K562 (cell line): Measurements from ENCODE around the gene ARMH1. TPM values are rescaled to one million over a fixed set of nuclear protein-coding genes. Genes with fewer than 3 reads are reported as not detected.
A peak's percentile ranks its signal among the peaks of the same experiment; 100 is the strongest.

Experiments
- ATAC-seq: fragments of 200-7000 bp; cut with Tn5 transposase; 3 replicates; pipeline ENCODE4 v1.9.1; 2020; ENCODE audit warnings: moderate library complexity
- BruUV-seq: library from RNA; stranded (reverse); fragments of 400-500 nt; replicated peaks from 2 replicates; lab custom pipeline; 2021; lab: Mats Ljungman, UMichigan
- CTCF ChIA-PET: fragments of 300-600 bp; formaldehyde crosslinking; extraction: SDS; loops from one replicate; lab custom pipeline; 2021; ENCODE audit warnings: low intra/inter-chr PET ratio; lab: Yijun Ruan, JAX
- POLR2A ChIA-PET: fragments of 300-600, 350-650 bp; sonication (Branson Sonifier 250); formaldehyde crosslinking; extraction: SDS; loops from one replicate; lab custom pipeline; 2021; ENCODE audit warnings: antibody characterized with exemption, inconsistent platforms; lab: Yijun Ruan, JAX
- DNase-seq, 4 experiments: peaks; one replicate each; pipeline versions ENCODE4 v3.0.0 to v3.0.0-alpha.2; 2011 to 2018; ENCODE audit warnings: low spot score in 3 of 4, mixed read lengths in 3 of 4; ENCODE audit errors: extremely low read depth in 1 of 4
- FAIRE-seq: peaks from 2 replicates; lab custom pipeline; 2011; peaks lifted over from hg19 to GRCh38; lab: Jason Lieb, UNC
- H2AFZ ChIP-seq: 2 replicates; pipeline ENCODE4 v1.6.0; 2011; ENCODE audit warnings: low read depth, low read length, control low read depth, inconsistent platforms
- H3K27ac ChIP-seq: fragments of 200-600 bp; 3 replicates; pipeline ENCODE4 v1.8.0; 2011; ENCODE audit warnings: low read depth, mild to moderate bottlenecking, control low read depth, inconsistent platforms, low read length, moderate library complexity, mixed read lengths; ENCODE audit errors: extremely low read depth
- H3K27me3 ChIP-seq, 2 experiments: fragments of 300-600 bp in 1 of 2; 2 replicates in 1 of 2; 3 replicates in 1 of 2; pipeline versions ENCODE4 v1.6.0 to v1.8.0; 2011; ENCODE audit warnings: inconsistent platforms in 2 of 2, low read length in 2 of 2, mild to moderate bottlenecking in 1 of 2, mixed read lengths in 1 of 2, moderate library complexity in 1 of 2; ENCODE audit not compliant: control insufficient read depth in 2 of 2, insufficient read depth in 2 of 2
- H3K36me3 ChIP-seq: fragments of 300-600 bp; 3 replicates; pipeline ENCODE4 v1.8.0; 2011; ENCODE audit warnings: mild to moderate bottlenecking, low read length, inconsistent platforms; ENCODE audit not compliant: control insufficient read depth, insufficient read depth
- H3K4me1 ChIP-seq, 2 experiments: fragments of 200-600 bp in 1 of 2; replicated peaks in 1 of 2; 2 replicates in 1 of 2; 3 replicates in 1 of 2; pipeline versions ENCODE4 v1.5.1 to v1.8.0; 2011; ENCODE audit warnings: inconsistent platforms in 2 of 2, low read length in 2 of 2, mild to moderate bottlenecking in 1 of 2, mixed read lengths in 1 of 2, moderate library complexity in 1 of 2; ENCODE audit not compliant: control insufficient read depth in 2 of 2, insufficient read depth in 2 of 2
- H3K4me2 ChIP-seq: 2 replicates; pipeline ENCODE4 v1.6.1; 2011; ENCODE audit warnings: low read length, control low read depth, inconsistent platforms, mixed read lengths; ENCODE audit not compliant: insufficient read depth
- H3K4me3 ChIP-seq: fragments of 200-600 bp; sonication (generic), shearing (Covaris generic); 2 replicates; pipeline ENCODE4 v1.5.1; 2016; ENCODE audit warnings: control low read depth, inconsistent platforms
- H3K79me2 ChIP-seq: fragments of 200-600 bp; 3 replicates; pipeline ENCODE4 v1.8.0; 2011; ENCODE audit warnings: low read length, inconsistent platforms; ENCODE audit not compliant: control insufficient read depth, insufficient read depth
- H3K9ac ChIP-seq, 2 experiments: 2 replicates each; pipeline versions ENCODE4 v1.6.0 to v1.6.1; 2011; ENCODE audit warnings: low read depth in 2 of 2, low read length in 2 of 2, control low read depth in 1 of 2, inconsistent platforms in 1 of 2, mild to moderate bottlenecking in 1 of 2, mixed read lengths in 1 of 2; ENCODE audit not compliant: insufficient read depth in 1 of 2
- H3K9me1 ChIP-seq: one replicate; pipeline ENCODE4 v1.6.0; 2011; ENCODE audit warnings: inconsistent platforms, mild to moderate bottlenecking, low read length, moderate library complexity; ENCODE audit not compliant: control insufficient read depth, insufficient read depth
- H3K9me3 ChIP-seq: replicated peaks from 2 replicates; pipeline ENCODE4 v1.5.1; 2011; ENCODE audit warnings: low read depth, low read length, inconsistent platforms; ENCODE audit not compliant: control insufficient read depth, insufficient read depth
- H4K20me1 ChIP-seq: replicated peaks from 2 replicates; pipeline ENCODE4 v1.6.1; 2011; ENCODE audit warnings: low read length, inconsistent platforms, mixed read lengths; ENCODE audit not compliant: control insufficient read depth, insufficient read depth
- GABPB2 ChIP-seq: fragments of 250-450 bp; sonication (Bioruptor Pico); conservative IDR thresholded peaks from 2 replicates; pipeline ENCODE4 v1.5.1; 2021; ENCODE audit warnings: mild to moderate bottlenecking
- KAT2B ChIP-seq: IDR thresholded peaks from one replicate; pipeline ENCODE4 v1.6.1; 2012; ENCODE audit warnings: low read depth, mild to moderate bottlenecking, control low read depth, inconsistent platforms, low read length, moderate library complexity
- L3MBTL2 ChIP-seq: fragments of 450-650 bp; IDR thresholded peaks from 2 replicates; pipeline ENCODE4 v1.6.1; 2016; ENCODE audit warnings: mild to moderate bottlenecking, moderate library complexity
- ZNF232 ChIP-seq: sonication (generic); formaldehyde crosslinking; IDR thresholded peaks from 2 replicates; pipeline ENCODE4 v1.8.0; 2022; ENCODE audit warnings: mild to moderate bottlenecking, missing genetic modification reagents
- WGBS: fragments of 100-300 bp; shearing (Covaris generic); methylation state at CpG from one replicate; pipeline ENCODE4 v1.1.6; 2016; ENCODE audit warnings: low coverage, mixed read lengths; ENCODE audit not compliant: insufficient coverage; ENCODE audit errors: missing lambda C conversion rate; 5-methylcytosine and 5-hydroxymethylcytosine counted together
- in situ Hi-C: fragments of 300-500 bp; cut with MboI; formaldehyde crosslinking; loops from 4 replicates; pipeline ENCODE4 v1.15.0; 2018; ENCODE audit warnings: inconsistent platforms, mixed read lengths
- intact Hi-C: fragments of 100-400 bp; cut with micrococcal nuclease; formaldehyde crosslinking; loops from 2 replicates; pipeline ENCODE4 v1.14.2; 2022
- polyA plus RNA-seq, 8 experiments: library from polyadenylated mRNA; depleted of rRNA in 4 of 8; stranded (reverse) in 5 of 8; unstranded in 3 of 8; fragments of >200 nt; fragmentation: Nextera tagmentation in 2 of 8; fragmentation: Illumina TruSeq in 1 of 8; extraction: Ambion mirVana in 2 of 8; extraction: Trizol in 1 of 8; gene quantifications; 2 replicates each; pipeline versions ENCODE4 v1.2.1 to v1.2.3, GENCODE V29; 2011 to 2014; ENCODE audit warnings: inconsistent platforms in 1 of 8, missing spikeins in 1 of 8
- total RNA-seq, 7 experiments: library from RNA; depleted of rRNA in 6 of 7; stranded (reverse); fragments of >200 nt in 6 of 7; fragmentation: Illumina TruSeq in 2 of 7; extraction: Trizol in 2 of 7; gene quantifications; 2 replicates each; pipeline versions ENCODE4 v1.2.1 to v1.2.3, GENCODE V29; 2011 to 2021; ENCODE audit warnings: low replicate concordance in 1 of 7
- TF ChIP-seq, protein P1 (sequence below): fragments of 450-650 bp; IDR thresholded peaks from 2 replicates; pipeline ENCODE4 v1.6.1; 2016; ENCODE audit warnings: mild to moderate bottlenecking, moderate library complexity
- TF ChIP-seq, protein P2 (sequence below): sonication (generic); formaldehyde crosslinking; IDR thresholded peaks from 2 replicates; pipeline ENCODE4 v1.9.0; 2022; ENCODE audit warnings: mild to moderate bottlenecking, missing genetic modification reagents

ARMH1 gene
- total and polyA plus RNA-seq, 9 of the 15 experiments (the other 6 are each of a cell fraction or from before 2014, with no cell fraction given): 0.41 TPM; not detected in 8

DNA sequence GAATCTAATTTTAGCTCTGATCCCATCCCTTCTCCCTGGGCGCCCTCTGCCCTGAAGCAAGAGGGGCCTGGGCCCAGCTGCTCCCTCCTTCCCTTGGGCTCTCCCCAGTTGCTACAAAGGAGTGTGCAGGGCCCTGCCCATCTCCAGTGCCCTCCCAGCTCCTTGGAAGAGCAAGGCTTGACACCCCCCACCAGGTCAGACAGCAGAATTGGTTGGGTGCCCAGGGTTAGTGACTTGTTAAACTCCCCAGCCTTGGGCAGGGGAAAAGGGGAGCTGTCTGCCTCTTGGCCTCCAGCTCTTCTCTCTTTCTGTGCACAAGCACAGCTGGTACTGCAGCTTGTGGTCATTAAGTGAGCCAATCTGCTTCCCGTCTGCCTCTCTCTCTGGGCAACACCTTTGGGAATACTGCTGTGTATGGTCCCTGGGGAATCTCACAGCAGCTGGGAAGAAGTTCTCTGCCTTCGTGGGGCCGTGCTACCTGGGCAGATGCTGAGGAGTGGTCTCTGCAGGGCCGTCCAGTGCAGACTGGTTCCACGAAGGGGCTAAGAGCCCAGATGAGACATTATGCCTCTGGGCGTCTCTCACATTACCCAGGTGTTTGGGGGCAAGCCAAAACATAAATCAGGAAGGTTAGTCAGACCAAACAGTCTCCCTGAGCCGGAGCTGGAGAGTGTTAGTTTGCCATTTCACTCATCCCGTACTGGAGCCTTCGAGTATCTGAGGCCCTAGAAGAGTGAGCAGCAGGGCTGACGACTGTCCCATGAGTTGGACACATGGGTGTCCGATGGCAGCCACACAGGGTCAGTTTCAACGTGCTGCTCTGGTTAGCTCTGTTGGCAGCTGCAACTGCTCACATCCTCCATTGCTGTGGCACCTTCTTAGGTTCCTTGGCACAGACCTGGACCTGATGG, 37.6 kb upstream of the ARMH1 start:
- H4K20me1 ChIP-seq: peaks cover 4% of the 10 kb centered on the region; the same call in 1 of the 2 replicates
- TF ChIP-seq, protein P1, sequence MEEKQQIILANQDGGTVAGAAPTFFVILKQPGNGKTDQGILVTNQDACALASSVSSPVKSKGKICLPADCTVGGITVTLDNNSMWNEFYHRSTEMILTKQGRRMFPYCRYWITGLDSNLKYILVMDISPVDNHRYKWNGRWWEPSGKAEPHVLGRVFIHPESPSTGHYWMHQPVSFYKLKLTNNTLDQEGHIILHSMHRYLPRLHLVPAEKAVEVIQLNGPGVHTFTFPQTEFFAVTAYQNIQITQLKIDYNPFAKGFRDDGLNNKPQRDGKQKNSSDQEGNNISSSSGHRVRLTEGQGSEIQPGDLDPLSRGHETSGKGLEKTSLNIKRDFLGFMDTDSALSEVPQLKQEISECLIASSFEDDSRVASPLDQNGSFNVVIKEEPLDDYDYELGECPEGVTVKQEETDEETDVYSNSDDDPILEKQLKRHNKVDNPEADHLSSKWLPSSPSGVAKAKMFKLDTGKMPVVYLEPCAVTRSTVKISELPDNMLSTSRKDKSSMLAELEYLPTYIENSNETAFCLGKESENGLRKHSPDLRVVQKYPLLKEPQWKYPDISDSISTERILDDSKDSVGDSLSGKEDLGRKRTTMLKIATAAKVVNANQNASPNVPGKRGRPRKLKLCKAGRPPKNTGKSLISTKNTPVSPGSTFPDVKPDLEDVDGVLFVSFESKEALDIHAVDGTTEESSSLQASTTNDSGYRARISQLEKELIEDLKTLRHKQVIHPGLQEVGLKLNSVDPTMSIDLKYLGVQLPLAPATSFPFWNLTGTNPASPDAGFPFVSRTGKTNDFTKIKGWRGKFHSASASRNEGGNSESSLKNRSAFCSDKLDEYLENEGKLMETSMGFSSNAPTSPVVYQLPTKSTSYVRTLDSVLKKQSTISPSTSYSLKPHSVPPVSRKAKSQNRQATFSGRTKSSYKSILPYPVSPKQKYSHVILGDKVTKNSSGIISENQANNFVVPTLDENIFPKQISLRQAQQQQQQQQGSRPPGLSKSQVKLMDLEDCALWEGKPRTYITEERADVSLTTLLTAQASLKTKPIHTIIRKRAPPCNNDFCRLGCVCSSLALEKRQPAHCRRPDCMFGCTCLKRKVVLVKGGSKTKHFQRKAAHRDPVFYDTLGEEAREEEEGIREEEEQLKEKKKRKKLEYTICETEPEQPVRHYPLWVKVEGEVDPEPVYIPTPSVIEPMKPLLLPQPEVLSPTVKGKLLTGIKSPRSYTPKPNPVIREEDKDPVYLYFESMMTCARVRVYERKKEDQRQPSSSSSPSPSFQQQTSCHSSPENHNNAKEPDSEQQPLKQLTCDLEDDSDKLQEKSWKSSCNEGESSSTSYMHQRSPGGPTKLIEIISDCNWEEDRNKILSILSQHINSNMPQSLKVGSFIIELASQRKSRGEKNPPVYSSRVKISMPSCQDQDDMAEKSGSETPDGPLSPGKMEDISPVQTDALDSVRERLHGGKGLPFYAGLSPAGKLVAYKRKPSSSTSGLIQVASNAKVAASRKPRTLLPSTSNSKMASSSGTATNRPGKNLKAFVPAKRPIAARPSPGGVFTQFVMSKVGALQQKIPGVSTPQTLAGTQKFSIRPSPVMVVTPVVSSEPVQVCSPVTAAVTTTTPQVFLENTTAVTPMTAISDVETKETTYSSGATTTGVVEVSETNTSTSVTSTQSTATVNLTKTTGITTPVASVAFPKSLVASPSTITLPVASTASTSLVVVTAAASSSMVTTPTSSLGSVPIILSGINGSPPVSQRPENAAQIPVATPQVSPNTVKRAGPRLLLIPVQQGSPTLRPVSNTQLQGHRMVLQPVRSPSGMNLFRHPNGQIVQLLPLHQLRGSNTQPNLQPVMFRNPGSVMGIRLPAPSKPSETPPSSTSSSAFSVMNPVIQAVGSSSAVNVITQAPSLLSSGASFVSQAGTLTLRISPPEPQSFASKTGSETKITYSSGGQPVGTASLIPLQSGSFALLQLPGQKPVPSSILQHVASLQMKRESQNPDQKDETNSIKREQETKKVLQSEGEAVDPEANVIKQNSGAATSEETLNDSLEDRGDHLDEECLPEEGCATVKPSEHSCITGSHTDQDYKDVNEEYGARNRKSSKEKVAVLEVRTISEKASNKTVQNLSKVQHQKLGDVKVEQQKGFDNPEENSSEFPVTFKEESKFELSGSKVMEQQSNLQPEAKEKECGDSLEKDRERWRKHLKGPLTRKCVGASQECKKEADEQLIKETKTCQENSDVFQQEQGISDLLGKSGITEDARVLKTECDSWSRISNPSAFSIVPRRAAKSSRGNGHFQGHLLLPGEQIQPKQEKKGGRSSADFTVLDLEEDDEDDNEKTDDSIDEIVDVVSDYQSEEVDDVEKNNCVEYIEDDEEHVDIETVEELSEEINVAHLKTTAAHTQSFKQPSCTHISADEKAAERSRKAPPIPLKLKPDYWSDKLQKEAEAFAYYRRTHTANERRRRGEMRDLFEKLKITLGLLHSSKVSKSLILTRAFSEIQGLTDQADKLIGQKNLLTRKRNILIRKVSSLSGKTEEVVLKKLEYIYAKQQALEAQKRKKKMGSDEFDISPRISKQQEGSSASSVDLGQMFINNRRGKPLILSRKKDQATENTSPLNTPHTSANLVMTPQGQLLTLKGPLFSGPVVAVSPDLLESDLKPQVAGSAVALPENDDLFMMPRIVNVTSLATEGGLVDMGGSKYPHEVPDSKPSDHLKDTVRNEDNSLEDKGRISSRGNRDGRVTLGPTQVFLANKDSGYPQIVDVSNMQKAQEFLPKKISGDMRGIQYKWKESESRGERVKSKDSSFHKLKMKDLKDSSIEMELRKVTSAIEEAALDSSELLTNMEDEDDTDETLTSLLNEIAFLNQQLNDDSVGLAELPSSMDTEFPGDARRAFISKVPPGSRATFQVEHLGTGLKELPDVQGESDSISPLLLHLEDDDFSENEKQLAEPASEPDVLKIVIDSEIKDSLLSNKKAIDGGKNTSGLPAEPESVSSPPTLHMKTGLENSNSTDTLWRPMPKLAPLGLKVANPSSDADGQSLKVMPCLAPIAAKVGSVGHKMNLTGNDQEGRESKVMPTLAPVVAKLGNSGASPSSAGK: peak; percentile 80
- TF ChIP-seq KAT2B (no peak), L3MBTL2 (peak; percentile 35; the same call in 1 of the 2 replicates), GABPB2 (no peak), ZNF232 (0 out of 2 replicates have a peak, but pooled peaks have one; percentile 22)
- TF ChIP-seq, protein P2, sequence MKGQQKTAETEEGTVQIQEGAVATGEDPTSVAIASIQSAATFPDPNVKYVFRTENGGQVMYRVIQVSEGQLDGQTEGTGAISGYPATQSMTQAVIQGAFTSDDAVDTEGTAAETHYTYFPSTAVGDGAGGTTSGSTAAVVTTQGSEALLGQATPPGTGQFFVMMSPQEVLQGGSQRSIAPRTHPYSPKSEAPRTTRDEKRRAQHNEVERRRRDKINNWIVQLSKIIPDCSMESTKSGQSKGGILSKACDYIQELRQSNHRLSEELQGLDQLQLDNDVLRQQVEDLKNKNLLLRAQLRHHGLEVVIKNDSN: 0 out of 2 replicates have a peak, but pooled peaks have one; percentile 41

More for the DNA sequence above, 37.6 kb upstream of the ARMH1 start:
- H3K36me3 ChIP-seq: peaks cover 88% of the 10 kb centered on the region
- in situ Hi-C loops (no loop called here), intact Hi-C loops (loop anchor here (10.0 kb wide), 1 partner anchor 168 kb away; the partner anchor contains the start of genes BTBD19, DYNLT4 and PLK3)
- H3K9me3 ChIP-seq: no peaks in the 10 kb centered on the region
- H3K27ac ChIP-seq: peak overlapping the region; percentile 49; the same call in 2 of the 3 replicates
- H3K79me2 ChIP-seq: peaks cover 35% of the 10 kb centered on the region
- H3K9ac ChIP-seq: peak overlapping the region; percentile 26 to 78; a peak in 2 of 4 replicates
- POLR2A ChIA-PET: interaction anchor here (0.7 to 21.3 kb wide), 9 partner anchors 3 to 419 kb away, joined by 3 to 328 read pairs (median 4); partner anchors contain the start of genes ARMH1 and TMEM53
- H3K9me1 ChIP-seq: peaks cover 10% of the 10 kb centered on the region
- CTCF ChIA-PET: no interaction called here
- no peak for FAIRE-seq
- no peak overlapping the region for H2AFZ ChIP-seq
- peak; percentile 3 for ATAC-seq
- H3K4me1 ChIP-seq: peaks cover 46 to 49% of the 10 kb centered on the region in 2 experiments; a peak in 4 of 5 replicates
- H3K4me2 ChIP-seq: peak overlapping the region; percentile 62; the same call in 1 of the 2 replicates
- no peak overlapping the region for H3K4me3 ChIP-seq
- H3K27me3 ChIP-seq: no peaks in the 10 kb centered on the region
- BruUV-seq: no TSS peak
- no peak for DNase-seq
- 66% methylated on average over 13 of the region's 13 CpGs for WGBS
